Left renal pelvis (tissue), 4 donors: Measurements from ENCODE around the gene ADAMTS20. TPM values are rescaled to one million over a fixed set of nuclear protein-coding genes. Genes with fewer than 3 reads are reported as not detected.
A peak's percentile ranks its signal among the peaks of the same experiment; 100 is the strongest.
"Not testable (repeated sequence)": the region's sequence is repeated elsewhere in the genome, so short reads cannot be mapped to it uniquely, and the experiment has no call there.

Source experiments
- DNase-seq, 4 donors: peaks; one replicate each; pipeline ENCODE4 v3.0.0-alpha.2; 2013; ENCODE audit warnings: low read depth in 4 of 4, low spot score in 3 of 4
- polyA plus RNA-seq, 4 donors: library from polyadenylated mRNA; unstranded; fragments of 120-200 nt; gene quantifications; one replicate each; pipeline ENCODE4 v1.2.1, GENCODE V29; 2013; ENCODE audit not compliant: insufficient read length in 4 of 4

The ADAMTS20 gene
- polyA plus RNA-seq, 4 donors, result 0.35 to 0.99 (median 0.75) TPM

- no peak for DNase-seq
Observed at GRCh38 chr12:43362910-43363694, 188.9 kb downstream of the ADAMTS20 start.

- DNase-seq, result no peak
Observed at GRCh38 chr12:43361031-43361710, 190.8 kb downstream of the ADAMTS20 start.

- DNase-seq, result not testable (repeated sequence)
Observed at GRCh38 chr12:43360001-43360400, 192.0 kb downstream of the ADAMTS20 start.

- DNase-seq, result no peak
Observed at GRCh38 chr12:43357141-43357540, 194.9 kb downstream of the ADAMTS20 start.

- DNase-seq, result no peak
Observed at GRCh38 chr12:43352001-43352400, 200.0 kb downstream of the ADAMTS20 start.

GRCh38 chr12:43349863-43350262 is 202.1 kb downstream of the ADAMTS20 start:
- no peak for DNase-seq

GRCh38 chr12:43348221-43348620 is 203.8 kb downstream of the ADAMTS20 start:
- DNase-seq, result no peak

- no peak for DNase-seq
Observed at GRCh38 chr12:43347026-43347425, 205.0 kb downstream of the ADAMTS20 start.

- DNase-seq, result no peak
Observed at GRCh38 chr12:43345023-43345422, 207.0 kb downstream of the ADAMTS20 start.

GRCh38 chr12:43341785-43342313 is 210.2 kb downstream of the ADAMTS20 start:
- DNase-seq, result not testable (repeated sequence)

- peak in 2 of 4 donors; percentile 39 to 52 for DNase-seq
Observed at GRCh38 chr12:43338848-43339526, 213.0 kb downstream of the ADAMTS20 start.

GRCh38 chr12:43337571-43338444 is 214.2 kb downstream of the ADAMTS20 start:
- DNase-seq, result no peak

- no peak for DNase-seq
Observed at GRCh38 chr12:43336962-43337555, 214.9 kb downstream of the ADAMTS20 start.

GRCh38 chr12:43333644-43334043 is 218.4 kb downstream of the ADAMTS20 start:
- DNase-seq, result no peak

- DNase-seq, result no peak
Observed at GRCh38 chr12:43332977-43333640, 218.9 kb downstream of the ADAMTS20 start.

GRCh38 chr12:43331935-43332334 is 220.1 kb downstream of the ADAMTS20 start:
- no peak for DNase-seq

- no peak for DNase-seq
Observed at GRCh38 chr12:43329375-43329774, 222.6 kb downstream of the ADAMTS20 start.

- DNase-seq, result no peak
Observed at GRCh38 chr12:43325786-43326185, 226.2 kb downstream of the ADAMTS20 start.

- no peak for DNase-seq
Observed at GRCh38 chr12:43320281-43320680, 231.7 kb downstream of the ADAMTS20 start.
